Ovary (tissue), 3 donors: ENCODE data around the gene ACSF3.

ENCODE experiments used
- CTCF ChIP-seq, 3 donors: fragments of 450-650 bp in 2 of 3; fragments of 200-600 bp in 1 of 3; IDR thresholded peaks; one replicate each; pipeline versions ENCODE4 v1.5.1 to v1.8.0; 2016 to 2022; ENCODE audit warnings: antibody characterized with exemption in 3 of 3, mild to moderate bottlenecking in 1 of 3
- POLR2A ChIP-seq: fragments of 450-650 bp; IDR thresholded peaks from one replicate; pipeline ENCODE4 v1.6.1; 2017; ENCODE audit warnings: antibody characterized with exemption, mild to moderate bottlenecking, moderate library complexity
- donor health status: DM: no; HTN: no; CAD: no.

DNA sequence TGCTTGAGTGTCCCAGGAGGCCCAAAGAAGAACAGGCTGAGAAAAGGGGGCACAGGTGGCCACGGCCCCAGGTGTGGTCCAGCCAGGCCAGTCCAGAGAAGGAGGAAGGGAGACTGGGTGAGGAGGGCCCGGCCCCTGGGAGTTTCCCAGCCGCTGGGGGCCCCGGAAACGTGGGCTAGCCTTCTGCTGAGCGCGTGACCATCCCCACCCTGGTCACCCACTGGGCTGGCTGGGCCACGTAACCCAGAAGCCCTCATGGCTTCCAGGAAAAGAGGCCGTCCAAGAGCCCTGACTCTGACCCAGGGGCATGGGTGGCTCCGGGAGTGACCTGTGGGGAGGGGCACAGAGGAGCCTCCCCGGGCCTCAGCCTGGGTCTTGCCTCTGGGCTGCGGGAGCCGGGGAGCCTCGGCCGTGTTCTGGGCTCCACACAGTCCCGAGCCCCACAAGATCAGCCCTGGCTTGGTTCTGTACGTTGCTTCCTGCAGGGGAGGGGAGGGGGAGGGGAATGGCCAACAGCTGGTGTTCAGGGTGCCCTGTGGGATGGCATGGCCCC, 29.8 kb upstream of the ACSF3 start:
- no peak for TF ChIP-seq POLR2A
- TF ChIP-seq CTCF (IDR thresholded peaks at IDR 0.05): no peak
